Lower leg skin (tissue), 4 donors: ENCODE measurements around the gene SPPL3. TPM values are rescaled to one million over a fixed set of nuclear protein-coding genes. Genes with fewer than 3 reads are reported as not detected.
"Not testable (repeated sequence)": the region's sequence is repeated elsewhere in the genome, so short reads cannot be mapped to it uniquely, and the experiment has no call there.

ENCODE experiments used
- DNase-seq, 2 donors: peaks; one replicate each; pipeline ENCODE4 v3.0.0-alpha.2; 2019; ENCODE audit warnings: low spot score in 2 of 2
- H3K4me3 ChIP-seq: fragments of 200-600 bp; sonication (generic); 2 replicates; pipeline ENCODE4 v1.5.1; 2017; ENCODE audit warnings: mild to moderate bottlenecking, low read depth; ENCODE audit not compliant: poor library complexity, severe bottlenecking
- POLR2A ChIP-seq, 2 donors: fragments of 450-650 bp; IDR thresholded peaks; one replicate each; pipeline ENCODE4 v1.6.1; 2016 to 2017; ENCODE audit warnings: antibody characterized with exemption in 2 of 2, mild to moderate bottlenecking in 1 of 2, moderate library complexity in 1 of 2
- WGBS, 2 donors: methylation state at CpG; one replicate each; pipeline ENCODE4 v1.1.5; 2018; 5-methylcytosine and 5-hydroxymethylcytosine counted together
- intact Hi-C: fragments of 100-400 bp; cut with DNase I; formaldehyde crosslinking; loops from one replicate; pipeline ENCODE4 v1.15.0; 2023; ENCODE audit warnings: low total_unique reads
- total RNA-seq, 4 donors: library from RNA; depleted of rRNA; stranded (reverse); fragments of >200 nt; gene quantifications; one replicate each; pipeline ENCODE4 v1.1.0, GENCODE V29; 2016
- TF ChIP-seq, protein P1 (sequence below), 3 donors: fragments of 450-650 bp; IDR thresholded peaks; one replicate each; pipeline ENCODE4 v1.5.1; 2016; ENCODE audit warnings: antibody characterized with exemption in 3 of 3, mild to moderate bottlenecking in 3 of 3, moderate library complexity in 2 of 3

Gene SPPL3
- total RNA-seq, 4 donors from 2014 or later = 47.3 to 59.0 (median 52.4) TPM

DNA sequence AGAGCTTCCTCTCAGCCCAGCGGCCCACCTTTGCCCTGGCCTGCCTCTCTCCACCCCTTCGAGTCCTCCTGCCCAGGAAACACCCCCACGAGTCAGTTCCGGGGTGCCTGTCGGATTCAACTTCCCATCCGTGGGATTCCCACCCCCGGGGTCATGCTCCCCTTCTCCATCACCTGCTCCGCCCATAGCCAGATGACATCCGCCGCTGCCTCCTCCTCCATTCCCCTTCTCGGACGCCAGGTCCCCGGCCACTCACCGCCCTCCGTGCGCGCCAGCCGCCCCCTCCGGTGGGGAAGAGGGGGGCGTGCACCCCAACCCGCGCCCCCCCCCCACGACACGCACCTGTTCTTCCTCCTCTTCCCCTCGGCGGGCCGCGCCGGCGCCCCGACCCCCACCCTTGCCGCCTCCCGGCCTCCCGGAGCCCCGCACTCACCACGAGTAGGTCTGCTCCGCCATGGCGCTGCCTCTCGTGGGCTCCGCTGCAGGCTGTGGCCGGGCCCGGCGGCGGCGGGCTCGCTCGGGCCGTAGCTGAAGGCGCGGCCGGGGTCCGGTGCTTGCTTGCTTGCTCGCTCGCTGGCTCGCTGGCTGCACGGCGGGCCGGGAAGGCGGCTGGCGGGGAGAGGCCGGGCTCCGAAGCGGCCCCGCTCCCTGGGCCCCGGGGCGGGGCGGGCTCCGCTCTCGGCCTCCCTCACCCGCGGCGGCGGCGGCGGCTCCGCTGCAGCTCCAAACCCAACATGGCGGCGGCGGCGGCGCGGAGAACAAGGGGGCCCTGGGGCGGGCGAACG is 554 bp downstream of the SPPL3 start:
- DNase-seq = peak; percentile 65 to 93
- intact Hi-C loops = no loop called here

DNA sequence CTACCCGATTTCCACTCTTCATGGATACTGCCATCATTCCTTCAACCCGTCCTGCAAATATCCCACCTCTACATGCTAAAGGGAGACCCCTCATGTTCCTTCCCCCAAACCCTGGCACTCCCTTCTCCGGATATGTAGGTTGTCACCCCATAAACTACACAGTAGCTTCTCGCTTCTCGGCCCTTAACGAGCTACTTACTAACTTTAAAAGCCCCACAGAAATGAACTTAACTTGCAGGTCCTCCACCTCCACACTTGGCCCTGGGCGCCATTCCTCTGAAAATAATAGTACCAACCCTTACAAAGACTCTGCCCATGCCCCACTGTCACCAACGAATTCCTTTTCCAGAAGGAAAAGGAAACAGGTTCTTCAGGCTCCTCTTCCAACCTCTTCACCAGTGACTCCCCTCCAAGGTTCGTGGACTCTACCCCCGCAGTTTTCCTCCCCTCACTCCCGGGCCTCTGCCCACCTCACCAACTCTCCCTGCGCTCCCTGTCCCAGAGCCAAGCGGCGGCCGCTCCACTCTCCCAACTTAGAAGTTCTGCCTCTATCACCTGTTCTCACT is 1.2 kb downstream of the SPPL3 start:
- no peak for DNase-seq
- peak overlapping the region; percentile 94 for H3K4me3 ChIP-seq
- TF ChIP-seq, protein P1, sequence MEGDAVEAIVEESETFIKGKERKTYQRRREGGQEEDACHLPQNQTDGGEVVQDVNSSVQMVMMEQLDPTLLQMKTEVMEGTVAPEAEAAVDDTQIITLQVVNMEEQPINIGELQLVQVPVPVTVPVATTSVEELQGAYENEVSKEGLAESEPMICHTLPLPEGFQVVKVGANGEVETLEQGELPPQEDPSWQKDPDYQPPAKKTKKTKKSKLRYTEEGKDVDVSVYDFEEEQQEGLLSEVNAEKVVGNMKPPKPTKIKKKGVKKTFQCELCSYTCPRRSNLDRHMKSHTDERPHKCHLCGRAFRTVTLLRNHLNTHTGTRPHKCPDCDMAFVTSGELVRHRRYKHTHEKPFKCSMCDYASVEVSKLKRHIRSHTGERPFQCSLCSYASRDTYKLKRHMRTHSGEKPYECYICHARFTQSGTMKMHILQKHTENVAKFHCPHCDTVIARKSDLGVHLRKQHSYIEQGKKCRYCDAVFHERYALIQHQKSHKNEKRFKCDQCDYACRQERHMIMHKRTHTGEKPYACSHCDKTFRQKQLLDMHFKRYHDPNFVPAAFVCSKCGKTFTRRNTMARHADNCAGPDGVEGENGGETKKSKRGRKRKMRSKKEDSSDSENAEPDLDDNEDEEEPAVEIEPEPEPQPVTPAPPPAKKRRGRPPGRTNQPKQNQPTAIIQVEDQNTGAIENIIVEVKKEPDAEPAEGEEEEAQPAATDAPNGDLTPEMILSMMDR (IDR thresholded peaks at IDR 0.05) = no peak
- no peak for TF ChIP-seq POLR2A (IDR thresholded peaks at IDR 0.05)
- intact Hi-C loops = no loop called here
- WGBS, 2 donors = 1 to 3% methylated on average over 15 of the region's 15 CpGs

More for the DNA sequence above, 554 bp downstream of the SPPL3 start:
- peak overlapping the region; percentile 94 for H3K4me3 ChIP-seq
- TF ChIP-seq POLR2A (IDR thresholded peaks at IDR 0.05) = no peak
- TF ChIP-seq, protein P1 (IDR thresholded peaks at IDR 0.05) = no peak
- WGBS, 2 donors = 0 to 1% methylated on average over 10 to 29 of the region's 85 CpGs

DNA sequence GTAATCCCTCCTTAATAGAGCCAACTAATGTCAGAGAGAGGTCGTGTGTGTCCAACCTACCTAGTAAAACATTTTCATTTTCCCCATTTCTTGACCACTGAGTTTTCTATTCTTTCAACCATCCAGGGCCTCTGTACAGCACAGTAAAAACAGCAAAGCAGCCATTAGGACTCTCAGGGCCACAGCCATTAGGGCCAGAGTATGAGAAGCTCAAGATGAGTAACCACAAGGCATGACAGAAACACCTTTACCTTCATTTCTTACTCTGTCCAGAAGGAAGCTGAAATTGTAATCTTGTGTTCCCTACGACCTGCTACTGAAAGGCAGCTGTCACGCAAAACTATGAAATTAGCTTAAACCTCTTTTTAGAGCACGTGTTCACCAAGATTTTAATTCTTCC is 2.3 kb downstream of the SPPL3 start:
- WGBS, 2 donors = 53 to 61% methylated on average over 4 of the region's 4 CpGs
- intact Hi-C loops = no loop called here
- H3K4me3 ChIP-seq = no peak overlapping the region
- TF ChIP-seq POLR2A (IDR thresholded peaks at IDR 0.05) = no peak
- TF ChIP-seq, protein P1 (IDR thresholded peaks at IDR 0.05) = no peak
- no peak for DNase-seq

DNA sequence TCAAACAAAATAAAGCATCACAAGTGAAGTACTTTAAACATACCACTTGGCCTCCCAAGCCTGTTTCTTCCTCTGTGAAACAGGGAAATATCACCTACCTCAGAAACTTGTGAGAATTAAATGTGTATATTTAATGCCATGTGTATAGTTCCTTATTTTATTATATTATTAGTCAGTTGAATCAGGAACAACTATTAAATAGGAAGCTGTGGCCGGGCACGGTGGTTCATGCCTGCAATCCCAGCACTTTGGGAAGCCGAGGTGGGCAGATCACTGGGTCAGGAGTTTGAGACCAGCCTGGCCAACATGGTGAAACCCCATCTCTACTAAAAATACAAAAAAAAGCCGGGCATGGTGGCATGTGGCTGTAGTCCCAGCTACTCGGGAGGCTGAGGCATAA is 3.1 kb downstream of the SPPL3 start:
- 70 to 91% methylated on average over 5 of the region's 5 CpGs for WGBS, 2 donors
- H3K4me3 ChIP-seq, intact Hi-C loops, DNase-seq: not testable (repeated sequence)

DNA sequence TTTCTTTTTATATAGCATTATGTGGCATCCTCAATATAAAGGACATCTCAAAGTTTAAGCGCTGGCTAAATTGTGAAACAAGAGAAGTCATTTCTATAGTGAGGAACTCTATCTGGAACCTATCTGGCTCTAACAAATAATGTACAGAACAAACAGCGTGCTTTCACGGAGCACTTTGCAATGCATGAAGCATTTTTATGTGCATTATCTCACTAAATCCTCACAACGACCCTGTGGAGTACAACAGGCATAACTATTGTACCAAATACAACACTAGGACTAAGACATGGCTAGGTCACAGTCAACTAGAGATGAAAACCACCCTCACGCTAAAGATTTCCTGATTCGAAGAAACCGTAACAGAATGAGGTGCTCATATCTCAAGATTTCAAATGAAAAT is 8.6 kb downstream of the SPPL3 start:
- intact Hi-C loops = no loop called here
- 90 to 93% methylated on average over 7 of the region's 7 CpGs for WGBS, 2 donors
- TF ChIP-seq POLR2A (IDR thresholded peaks at IDR 0.05) = no peak
- TF ChIP-seq, protein P1 (IDR thresholded peaks at IDR 0.05) = no peak
- DNase-seq = no peak
- no peak overlapping the region for H3K4me3 ChIP-seq

DNA sequence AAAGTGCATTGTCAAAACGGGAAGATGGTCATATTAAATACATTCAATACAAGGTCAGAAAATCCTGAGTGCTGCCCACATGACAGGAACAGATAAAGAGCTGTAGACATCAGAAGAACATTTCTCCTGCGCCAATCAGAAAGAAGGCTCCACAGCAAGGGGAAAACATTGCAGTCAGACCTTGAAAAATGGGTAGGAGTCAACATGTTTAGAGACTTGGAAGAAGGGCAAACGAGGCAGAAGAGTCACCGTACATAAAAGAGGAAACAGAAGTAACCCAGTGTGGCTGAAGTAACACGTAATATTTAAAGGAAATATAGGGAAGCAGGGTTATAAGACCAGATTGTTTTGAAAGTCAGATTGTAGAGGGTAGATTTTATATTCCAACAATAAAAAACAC is 11.9 kb downstream of the SPPL3 start:
- no peak overlapping the region for H3K4me3 ChIP-seq
- WGBS, 2 donors = 62 to 70% methylated on average over 5 of the region's 5 CpGs
- DNase-seq = no peak
- TF ChIP-seq, protein P1 (IDR thresholded peaks at IDR 0.05) = no peak
- no peak for TF ChIP-seq POLR2A (IDR thresholded peaks at IDR 0.05)
- intact Hi-C loops = no loop called here
